GM23338 (cell line): ENCODE results near the gene MRTO4. TPM values are rescaled to one million over a fixed set of nuclear protein-coding genes. Genes with fewer than 3 reads are reported as not detected.
A peak's percentile ranks its signal among the peaks of the same experiment; 100 is the strongest.

ENCODE experiments used
- ATAC-seq: fragments of 200-7000 bp; cut with Tn5 transposase; 3 replicates; pipeline ENCODE4 v1.9.1; 2020
- DNase-seq: peaks from one replicate; pipeline ENCODE4 v3.0.0-alpha.2; 2015; ENCODE audit warnings: low spot score
- H2AFZ ChIP-seq: fragments of 200-600 bp; sonication (generic); 2 replicates; pipeline ENCODE4 v1.8.0; 2016; ENCODE audit warnings: antibody characterized with exemption, mild to moderate bottlenecking, moderate library complexity
- H3F3A ChIP-seq: fragments of 200-600 bp; sonication (generic); replicated peaks from 2 replicates; pipeline ENCODE4 v1.8.0; 2017; ENCODE audit warnings: antibody characterized with exemption, mixed run types, low read depth
- H3K27ac ChIP-seq: fragments of 200-600 bp; sonication (generic); 2 replicates; pipeline ENCODE4 v1.6.1; 2016; ENCODE audit warnings: low read depth
- H3K27me3 ChIP-seq: fragments of 200-600 bp; sonication (generic); 2 replicates; pipeline ENCODE4 v1.8.0; 2016; ENCODE audit warnings: mild to moderate bottlenecking, mixed run types, moderate library complexity; ENCODE audit not compliant: insufficient read depth
- H3K36me3 ChIP-seq: fragments of 200-600 bp; sonication (generic); 2 replicates; pipeline ENCODE4 v1.8.0; 2016; ENCODE audit warnings: mild to moderate bottlenecking; ENCODE audit not compliant: insufficient read depth
- H3K4me1 ChIP-seq: fragments of 200-600 bp; sonication (generic); 2 replicates; pipeline ENCODE4 v1.8.0; 2016; ENCODE audit warnings: mild to moderate bottlenecking, moderate library complexity; ENCODE audit not compliant: insufficient read depth
- H3K4me2 ChIP-seq: fragments of 200-600 bp; sonication (generic); 2 replicates; pipeline ENCODE4 v1.7.1; 2017; ENCODE audit warnings: mixed run types
- H3K4me3 ChIP-seq: fragments of 200-600 bp; sonication (generic); 2 replicates; pipeline ENCODE4 v1.6.1; 2016; ENCODE audit warnings: mixed run types
- H3K79me2 ChIP-seq: fragments of 200-600 bp; sonication (generic); replicated peaks from 2 replicates; pipeline ENCODE4 v1.8.0; 2017; ENCODE audit warnings: mild to moderate bottlenecking; ENCODE audit not compliant: insufficient read depth
- H3K9me2 ChIP-seq: fragments of 200-600 bp; sonication (generic); 2 replicates; pipeline ENCODE4 v1.8.0; 2017; ENCODE audit not compliant: insufficient read depth
- H4K20me1 ChIP-seq: fragments of 200-600 bp; sonication (generic); replicated peaks from 2 replicates; pipeline ENCODE4 v1.8.0; 2017; ENCODE audit warnings: mild to moderate bottlenecking; ENCODE audit not compliant: insufficient read depth
- H3K27ac Mint-ChIP-seq: 2 replicates; pipeline ENCODE4 v1.8.0; 2020; ENCODE audit warnings: inconsistent platforms, mild to moderate bottlenecking, moderate library complexity, mixed read lengths
- H3K27me3 Mint-ChIP-seq: 3 replicates; pipeline ENCODE4 v1.8.0; 2022; ENCODE audit warnings: low read depth, mild to moderate bottlenecking, moderate library complexity, mixed read lengths, inconsistent platforms; ENCODE audit not compliant: insufficient read depth, poor library complexity
- H3K36me3 Mint-ChIP-seq: 3 replicates; pipeline ENCODE4 v1.8.0; 2021; ENCODE audit warnings: low read depth, mild to moderate bottlenecking, inconsistent platforms, moderate library complexity, mixed read lengths
- H3K4me1 Mint-ChIP-seq: 3 replicates; pipeline ENCODE4 v1.8.0; 2020; ENCODE audit warnings: mild to moderate bottlenecking, inconsistent platforms, mixed read lengths
- H3K4me3 Mint-ChIP-seq: 3 replicates; pipeline ENCODE4 v1.8.0; 2021; ENCODE audit warnings: moderate library complexity, mild to moderate bottlenecking, inconsistent platforms, mixed read lengths
- H3K9me3 Mint-ChIP-seq: 3 replicates; pipeline ENCODE4 v1.8.0; 2020; ENCODE audit warnings: moderate library complexity, mild to moderate bottlenecking, inconsistent platforms, mixed read lengths
- CTCF ChIP-seq, 2 experiments: fragments of 200-600 bp in 1 of 2; sonication (generic) in 1 of 2; conservative IDR thresholded peaks; 2 replicates each; pipeline versions ENCODE4 v1.5.1 to v1.6.1; 2016 to 2017; ENCODE audit warnings: antibody characterized with exemption in 2 of 2, low read depth in 2 of 2, mild to moderate bottlenecking in 2 of 2, moderate library complexity in 1 of 2
- ETS1 ChIP-seq: IDR thresholded peaks from 2 replicates; pipeline ENCODE4 v1.6.1; 2016; ENCODE audit warnings: antibody characterized with exemption
- EZH2 ChIP-seq: fragments of 200-600 bp; sonication (generic); IDR thresholded peaks from one replicate; pipeline ENCODE4 v1.8.0; 2017; ENCODE audit warnings: antibody characterized with exemption, mild to moderate bottlenecking, low read depth; ENCODE audit not compliant: unreplicated experiment
- EZH2phosphoT487 ChIP-seq: fragments of 200-600 bp; sonication (generic); IDR thresholded peaks from one replicate; pipeline ENCODE4 v1.8.1; 2018; ENCODE audit warnings: antibody characterized with exemption; ENCODE audit not compliant: unreplicated experiment
- JUNB ChIP-seq: IDR thresholded peaks from one replicate; pipeline ENCODE4 v1.6.1; 2016; ENCODE audit warnings: antibody characterized with exemption; ENCODE audit not compliant: unreplicated experiment
- NANOG ChIP-seq: IDR thresholded peaks from 2 replicates; pipeline ENCODE4 v1.6.1; 2016; ENCODE audit warnings: antibody characterized with exemption, borderline replicate concordance
- POLR2AphosphoS5 ChIP-seq: IDR thresholded peaks from 2 replicates; pipeline ENCODE4 v1.6.1; 2016; ENCODE audit warnings: antibody characterized with exemption, low read depth
- REST ChIP-seq: IDR thresholded peaks from one replicate; pipeline ENCODE4 v1.6.1; 2018; ENCODE audit warnings: antibody characterized with exemption; ENCODE audit not compliant: unreplicated experiment
- STAT1 ChIP-seq: IDR thresholded peaks from one replicate; pipeline ENCODE4 v1.6.1; 2016; ENCODE audit warnings: antibody characterized with exemption; ENCODE audit not compliant: unreplicated experiment
- ZNF114 ChIP-seq: fragments of 250-450 bp; sonication (Bioruptor Pico); IDR thresholded peaks from 2 replicates; pipeline ENCODE4 v1.5.0; 2020; ENCODE audit warnings: mild to moderate bottlenecking, moderate library complexity
- ZNF331 ChIP-seq: fragments of 250-450 bp; sonication (Bioruptor Pico); IDR thresholded peaks from 2 replicates; pipeline ENCODE4 v1.5.0; 2020; ENCODE audit warnings: low read depth, mild to moderate bottlenecking, moderate library complexity
- ZNF462 ChIP-seq: fragments of 250-450 bp; sonication (Bioruptor Pico); IDR thresholded peaks from 2 replicates; pipeline ENCODE4 v1.5.0; 2020; ENCODE audit warnings: mild to moderate bottlenecking, moderate library complexity
- polyA plus RNA-seq: library from polyadenylated mRNA; unstranded; fragments of >200 nt; fragmentation: Nextera tagmentation; extraction: Ambion mirVana; gene quantifications from 2 replicates; pipeline ENCODE4 v1.2.1, GENCODE V29; 2016
- total RNA-seq: library from RNA; depleted of rRNA; stranded (reverse); fragments of >200 nt; shearing (Covaris generic); gene quantifications from 2 replicates; pipeline ENCODE4 v1.2.3, GENCODE V29; 2014

The MRTO4 gene
- total and polyA plus RNA-seq, 2 experiments from 2014 or later: 54.2 to 88.5 TPM

GRCh38 chr1:19210772-19211549, 40.6 kb upstream of the MRTO4 start (continued):
- no peak for TF ChIP-seq JUNB

- Histone ChIP-seq H3K36me3 (no peaks in the 10 kb centered on the region), H3K4me3 (no peak overlapping the region), H3F3A (peaks cover 11% of the 10 kb centered on the region), H3K4me1 (peaks cover 26% of the 10 kb centered on the region), H3K79me2 (peaks cover 71% of the 10 kb centered on the region), H3K9me2 (no peaks in the 10 kb centered on the region), H2AFZ (no peak overlapping the region), H4K20me1 (peaks cover 31% of the 10 kb centered on the region), H3K27me3 (no peaks in the 10 kb centered on the region), H3K27ac (peak overlapping the region; percentile 12; the same call in 1 of the 2 replicates), H3K4me2 (peak overlapping the region; percentile 99; the same call in 1 of the 2 replicates)
- Mint-ChIP-seq H3K9me3 (no peaks in the 10 kb centered on the region), H3K36me3 (peaks cover 17% of the 10 kb centered on the region), H3K27me3 (peaks cover 7% of the 10 kb centered on the region), H3K4me1 (peaks cover 13% of the 10 kb centered on the region), H3K27ac (no peak overlapping the region), H3K4me3 (peak overlapping the region; percentile 31; the same call in 2 of the 3 replicates)
- ATAC-seq (no peak), DNase-seq (no peak)
- TF ChIP-seq REST: no peak
- no peak for TF ChIP-seq STAT1
- TF ChIP-seq ZNF331 (CRISPR knock-in tag): no peak
- TF ChIP-seq JUNB: no peak
- TF ChIP-seq ZNF114 (CRISPR knock-in tag): no peak
- no peak for TF ChIP-seq POLR2AphosphoS5
- no peak for TF ChIP-seq ZNF462 (CRISPR knock-in tag)
- TF ChIP-seq NANOG: no peak
- no peak for TF ChIP-seq EZH2
- no peak for TF ChIP-seq CTCF (conservative IDR thresholded peaks at IDR 0.05; ENCODE audit: low read depth in 2 of 2)
- no peak for TF ChIP-seq EZH2phosphoT487
- no peak for TF ChIP-seq ETS1
Measured at GRCh38 chr1:19212167-19212566, 39.4 kb upstream of the MRTO4 start.
